HG03565 (cell line): ENCODE measurements around the gene HYAL1.
A peak's percentile ranks its signal among the peaks of the same experiment; 100 is the strongest.
"Not testable (repeated sequence)": the region's sequence is repeated elsewhere in the genome, so short reads cannot be mapped to it uniquely, and the experiment has no call there.

ENCODE experiments used
- ATAC-seq: cut with Tn5 transposase; IDR thresholded peaks from one replicate; pipeline ENCODE4 v1.9.1; 2021; ENCODE audit warnings: mild to moderate bottlenecking, moderate library complexity; ENCODE audit not compliant: unreplicated experiment

Gene HYAL1

GRCh38 chr3:50319894-50320625 is 16.7 kb upstream of the HYAL1 start:
- no peak for ATAC-seq

DNA sequence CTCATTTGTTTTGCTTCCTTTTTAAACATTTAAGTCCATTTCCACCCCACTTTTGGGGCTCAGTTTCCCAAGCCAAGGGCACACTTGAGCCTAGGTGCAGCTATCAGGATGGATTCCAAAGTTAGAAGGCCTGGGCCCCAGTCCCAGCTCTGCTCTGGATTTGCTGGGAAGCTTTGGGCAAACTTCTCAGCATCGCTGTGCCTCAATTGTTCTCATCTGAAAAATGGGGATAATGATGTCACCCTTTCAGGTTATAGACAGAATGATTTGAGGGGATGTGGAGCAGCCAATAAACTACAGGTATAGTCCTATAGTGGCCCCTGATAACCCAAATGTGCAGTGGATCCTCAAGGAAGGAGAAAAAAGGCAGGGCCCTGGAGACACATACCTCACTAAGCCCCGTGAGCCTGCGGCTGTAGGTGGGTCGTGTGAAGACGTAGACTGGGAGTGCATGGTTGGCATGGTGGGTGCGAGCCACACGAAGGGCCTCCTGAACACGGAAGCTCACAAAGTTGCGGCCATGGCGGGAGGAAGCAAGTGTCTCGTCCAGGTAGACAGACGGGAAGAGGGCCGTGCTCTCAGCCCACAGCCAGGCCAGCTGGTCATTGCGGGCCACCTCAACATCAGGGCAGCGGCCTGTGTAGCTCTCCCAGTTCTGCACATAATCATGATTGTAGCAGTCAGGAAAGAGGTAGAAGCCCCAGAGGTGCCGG is 16.0 kb upstream of the HYAL1 start:
- ATAC-seq: no peak

- ATAC-seq: no peak
These were observed 15.2 kb upstream of the HYAL1 start for GRCh38 chr3:50318615-50319014.

- ATAC-seq: no peak
These were observed 14.8 kb upstream of the HYAL1 start for GRCh38 chr3:50318163-50318562.

- no peak for ATAC-seq
These were observed 13.9 kb upstream of the HYAL1 start for GRCh38 chr3:50317300-50317699.

GRCh38 chr3:50316657-50317242 is 13.4 kb upstream of the HYAL1 start:
- ATAC-seq: no peak

- no peak for ATAC-seq
These were observed 11.4 kb upstream of the HYAL1 start for GRCh38 chr3:50314816-50315215.

DNA sequence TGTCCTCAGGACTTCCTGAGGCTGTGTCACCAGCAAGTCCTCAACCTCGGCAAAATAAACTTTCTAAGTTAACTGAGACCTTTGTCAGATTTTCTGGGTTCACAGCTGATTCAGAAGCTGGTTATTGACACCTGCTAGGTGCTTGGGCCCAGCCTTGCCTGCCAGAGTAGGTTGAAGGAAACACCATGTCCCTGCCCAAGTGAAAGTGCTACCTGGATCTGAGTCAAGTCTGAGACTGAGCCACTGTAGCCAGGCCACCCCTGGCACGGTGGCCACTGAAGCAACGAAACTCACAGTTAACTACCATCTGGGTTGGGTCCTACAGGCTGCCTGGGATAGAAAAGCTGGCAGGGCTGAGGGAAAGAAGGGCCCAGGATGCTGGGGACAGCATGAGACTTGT is 11.0 kb upstream of the HYAL1 start:
- ATAC-seq: no peak

DNA sequence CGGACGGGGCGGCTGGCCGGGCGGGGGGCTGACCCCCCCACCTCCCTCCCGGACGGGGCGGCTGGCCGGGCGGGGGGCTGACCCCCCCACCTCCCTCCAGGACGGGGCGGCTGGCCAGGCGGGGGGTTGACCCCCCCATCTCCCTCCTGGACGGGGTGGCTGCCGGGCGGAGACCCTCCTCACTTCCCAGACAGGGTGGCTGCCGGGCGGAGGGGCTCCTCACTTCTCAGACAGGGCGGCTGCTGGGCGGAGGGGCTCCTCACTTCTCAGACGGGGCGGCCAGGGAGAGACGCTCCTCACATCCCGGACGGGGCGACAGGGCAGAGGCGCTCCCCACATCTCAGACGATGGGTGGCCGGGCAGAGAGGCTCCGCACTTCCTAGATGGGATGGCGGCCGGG is 8.7 kb upstream of the HYAL1 start:
- not testable (repeated sequence) for ATAC-seq

- no peak for ATAC-seq
These were observed 1.2 kb upstream of the HYAL1 start for GRCh38 chr3:50304601-50305000.

DNA sequence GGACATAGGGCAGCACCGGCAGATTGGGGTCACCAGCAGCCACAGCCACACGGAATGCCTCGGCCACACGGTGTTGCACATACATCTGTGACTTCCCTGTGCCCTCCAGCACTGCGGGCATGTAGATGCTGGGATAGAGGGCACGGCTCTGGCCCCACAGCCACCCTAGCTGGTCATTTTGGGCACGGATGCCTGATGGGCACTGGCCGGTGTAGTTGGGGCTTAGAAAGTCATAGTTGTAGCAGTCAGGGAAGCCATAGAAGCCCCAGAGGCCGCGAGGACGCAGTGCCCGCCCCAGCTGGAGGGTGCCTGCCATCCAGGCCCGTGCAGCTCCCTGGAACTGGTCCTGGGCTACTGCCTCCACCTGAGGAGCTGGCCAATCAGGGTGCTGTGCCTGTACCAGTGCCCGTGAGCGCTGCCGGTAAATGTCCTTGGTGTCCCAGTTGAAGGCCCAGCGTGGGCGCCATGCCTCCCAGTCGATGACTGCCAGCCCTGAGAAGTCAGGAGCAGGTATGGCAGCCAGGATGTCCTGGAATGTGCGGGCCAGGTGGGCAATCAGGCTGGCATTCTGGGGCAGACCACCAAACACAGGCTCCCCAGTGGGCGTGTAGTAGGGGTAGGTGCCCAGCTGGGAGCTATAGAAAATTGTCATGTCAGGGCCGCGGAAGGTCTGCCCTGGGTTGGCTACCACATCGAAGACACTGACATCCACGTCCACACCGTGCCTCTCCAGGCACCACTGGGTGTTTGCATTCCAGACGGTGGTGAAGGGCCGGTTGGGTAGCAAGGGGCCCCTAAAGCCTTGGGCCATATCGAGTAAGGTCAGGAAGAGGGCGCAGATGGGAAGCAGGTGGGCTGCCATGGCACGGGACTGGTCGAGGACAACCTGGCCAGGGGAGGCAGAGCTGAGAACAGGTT is 1.0 kb downstream of the HYAL1 start:
- no peak for ATAC-seq

GRCh38 chr3:50300681-50301254 is 2.6 kb downstream of the HYAL1 start:
- ATAC-seq: no peak

DNA sequence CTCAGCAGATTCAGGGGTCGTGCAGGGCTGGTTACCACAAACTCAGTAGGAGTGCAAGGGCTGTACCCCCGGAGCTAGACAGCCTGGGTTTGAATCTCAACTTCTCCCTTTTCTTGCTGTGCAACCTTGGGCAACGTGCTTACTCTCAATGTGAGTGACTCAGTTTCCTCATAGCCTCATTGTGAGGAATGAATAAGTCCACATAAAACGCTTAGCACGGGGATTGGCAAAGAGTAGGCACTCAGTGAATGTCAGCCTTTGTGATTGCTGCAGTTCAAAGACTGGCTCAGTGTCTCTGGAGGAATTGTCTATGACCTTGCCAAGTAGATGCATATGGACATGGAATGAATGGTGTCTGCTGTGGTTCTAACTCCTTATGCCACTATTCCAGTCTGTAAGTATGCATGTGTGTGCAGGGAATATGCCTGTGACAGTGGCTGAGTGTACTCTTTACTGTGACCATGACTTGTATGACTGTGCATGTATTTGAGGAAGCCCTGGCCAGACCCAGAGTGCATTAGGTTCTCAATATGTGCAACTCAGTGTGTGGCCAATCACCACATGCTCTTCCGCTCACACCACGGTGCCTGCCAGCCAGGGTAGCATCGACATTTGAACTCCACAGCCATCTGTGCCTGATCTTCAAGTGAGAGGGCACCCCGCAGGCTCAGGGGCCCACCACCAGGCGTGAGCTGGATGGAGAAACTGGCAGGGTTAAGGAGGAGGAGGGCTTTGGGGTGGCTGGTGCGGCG is 3.3 kb downstream of the HYAL1 start:
- ATAC-seq: no peak

DNA sequence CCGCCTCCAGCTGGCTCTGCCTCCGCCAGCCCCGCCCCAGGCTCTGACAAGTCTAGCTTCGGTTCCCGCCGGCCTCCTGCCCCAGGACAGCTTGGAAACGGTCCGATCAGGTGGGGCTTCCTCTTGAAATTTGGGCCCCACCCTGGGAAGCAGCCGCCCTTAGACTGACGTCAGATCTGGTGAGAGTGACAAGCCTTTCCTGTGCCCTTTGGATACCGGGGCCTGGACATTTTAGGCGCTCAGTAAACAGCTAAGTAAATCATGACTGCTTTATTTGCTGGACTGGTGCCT is 3.8 kb downstream of the HYAL1 start:
- ATAC-seq: no peak

GRCh38 chr3:50298836-50299637 is 4.3 kb downstream of the HYAL1 start, which contains the start of the genes HYAL3 and NAA80:
TSS of gene HYAL3 (minus strand) at chr3:50299405. CDS start at chr3:50295602, 3,803 bp downstream.
TSS of gene NAA80 (minus strand) at chr3:50299405. CDS start at chr3:50297463, 1,942 bp downstream.
- peak; percentile 70 for ATAC-seq

DNA sequence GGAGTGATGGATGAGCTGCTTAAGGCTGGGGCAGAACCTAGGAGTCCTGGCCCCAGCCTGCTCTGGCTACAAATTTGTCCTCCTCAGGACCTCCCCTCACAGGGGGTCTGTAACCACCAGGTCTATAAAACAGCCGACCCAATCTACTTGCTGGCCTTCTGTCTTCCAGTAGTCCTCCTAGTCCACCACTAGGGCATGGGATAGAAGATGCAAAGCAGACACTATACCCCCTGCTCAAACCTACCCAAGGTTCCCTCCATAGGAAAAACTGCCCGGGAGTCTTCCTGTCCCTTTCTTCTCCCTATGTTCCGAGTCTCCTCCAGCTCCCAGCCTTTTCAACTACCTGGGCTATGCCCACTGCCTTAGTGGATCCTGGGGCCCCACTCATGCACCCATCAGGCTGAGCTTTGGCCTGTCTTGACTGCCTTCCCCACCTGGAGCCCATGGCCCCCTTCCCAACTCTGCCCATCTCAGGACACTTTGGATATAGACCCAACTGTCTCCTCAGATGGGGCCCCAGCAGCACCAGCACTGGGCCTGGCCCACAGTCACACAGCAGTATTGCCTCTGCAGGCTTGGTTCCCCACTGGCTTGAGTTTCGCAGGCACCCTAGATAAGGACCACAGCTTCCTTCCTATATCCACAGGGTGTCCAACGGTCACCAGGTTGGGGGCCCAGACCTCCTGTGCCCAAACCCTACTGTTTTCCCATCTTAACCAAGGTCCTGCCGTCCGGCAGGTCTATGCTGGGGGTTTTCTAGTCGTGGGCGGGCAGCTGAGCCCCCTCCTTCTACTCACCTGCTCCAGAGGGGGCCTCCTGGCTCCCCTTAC is 5.3 kb downstream of the HYAL1 start:
- no peak for ATAC-seq

- no peak for ATAC-seq
These were observed 6.0 kb downstream of the HYAL1 start for GRCh38 chr3:50297384-50297775.

- ATAC-seq: no peak
These were observed 6.5 kb downstream of the HYAL1 start for GRCh38 chr3:50296721-50297383.
